ENCODE measurements around the gene ZFAND3. TPM values are rescaled to one million over a fixed set of nuclear protein-coding genes. Genes with fewer than 3 reads are reported as not detected.

Gene ZFAND3
- total and polyA plus RNA-seq, 2 experiments from 2014 or later = 36.5 to 50.0 TPM

DNA sequence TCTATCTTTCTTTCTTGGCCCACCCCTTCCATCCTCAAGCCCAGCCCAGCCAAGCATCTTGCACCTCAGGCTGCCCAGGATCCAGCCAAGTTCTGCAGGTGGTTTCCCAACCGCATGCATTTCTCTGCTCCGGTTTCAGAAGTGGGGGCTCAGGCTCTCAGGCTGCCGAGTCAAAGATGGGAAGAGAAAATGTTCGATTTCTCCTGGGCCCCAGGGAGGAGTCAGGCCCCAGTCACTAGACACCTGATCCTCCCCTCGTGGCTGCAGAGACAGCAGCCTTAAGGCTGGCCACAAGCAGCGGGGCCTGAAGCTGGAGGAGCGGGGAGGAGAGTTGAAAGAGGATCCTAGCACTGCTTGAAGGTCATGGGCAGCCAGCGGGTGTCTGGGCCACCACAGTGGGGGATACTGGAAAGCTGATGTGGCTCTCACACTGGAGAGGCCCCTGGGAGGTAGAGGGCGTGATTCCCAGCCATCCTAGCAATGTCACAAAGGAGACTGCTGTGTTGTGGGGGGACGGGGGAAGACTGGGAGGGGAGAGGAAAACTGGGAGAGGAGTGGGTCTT, 42.2 kb upstream of the ZFAND3 start:
- WGBS (ENCODE audit: low lambda C conversion rate, missing lambda C conversion rate) = 40% methylated on average over 10 of the region's 10 CpGs

DNA sequence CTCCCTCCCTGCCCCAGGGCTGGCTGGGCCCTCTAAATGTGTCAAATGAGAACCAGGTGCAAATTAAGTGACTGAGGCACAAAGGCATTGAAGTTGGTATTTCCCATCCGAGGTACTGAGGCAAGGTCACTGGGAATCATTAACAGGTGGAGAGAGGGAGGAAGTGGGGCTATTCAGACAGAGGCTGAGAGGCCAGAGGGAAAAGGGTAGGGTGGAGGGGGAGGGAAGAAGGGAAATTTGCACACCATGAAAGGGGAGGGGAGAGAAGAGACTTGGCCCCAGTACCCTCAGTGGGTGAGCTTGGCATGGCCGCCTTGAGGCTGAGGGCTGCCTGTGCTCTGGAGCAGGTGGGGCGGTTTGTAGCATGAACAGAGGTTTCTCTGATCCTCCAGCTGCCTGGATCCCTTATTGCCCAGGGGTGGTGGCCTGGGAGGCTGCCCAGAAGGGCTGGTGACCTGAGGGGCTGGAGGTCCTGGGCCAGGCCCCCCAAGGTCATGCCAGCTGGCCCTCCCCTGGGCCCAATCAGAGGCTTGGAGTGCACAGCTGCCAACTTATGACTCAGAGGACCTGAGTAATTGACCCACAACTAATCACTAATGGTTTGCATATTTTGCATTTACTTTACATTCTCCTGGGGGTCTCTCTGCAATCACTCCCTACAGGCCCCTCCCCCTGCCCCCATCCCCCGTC, 40.3 kb upstream of the ZFAND3 start:
- no peaks in the 10 kb centered on the region for H3K36me3 ChIP-seq (replicated peaks; ENCODE audit: insufficient read depth, low read depth)
- H3K79me2 ChIP-seq = no peaks in the 10 kb centered on the region
- TF ChIP-seq, protein P1, sequence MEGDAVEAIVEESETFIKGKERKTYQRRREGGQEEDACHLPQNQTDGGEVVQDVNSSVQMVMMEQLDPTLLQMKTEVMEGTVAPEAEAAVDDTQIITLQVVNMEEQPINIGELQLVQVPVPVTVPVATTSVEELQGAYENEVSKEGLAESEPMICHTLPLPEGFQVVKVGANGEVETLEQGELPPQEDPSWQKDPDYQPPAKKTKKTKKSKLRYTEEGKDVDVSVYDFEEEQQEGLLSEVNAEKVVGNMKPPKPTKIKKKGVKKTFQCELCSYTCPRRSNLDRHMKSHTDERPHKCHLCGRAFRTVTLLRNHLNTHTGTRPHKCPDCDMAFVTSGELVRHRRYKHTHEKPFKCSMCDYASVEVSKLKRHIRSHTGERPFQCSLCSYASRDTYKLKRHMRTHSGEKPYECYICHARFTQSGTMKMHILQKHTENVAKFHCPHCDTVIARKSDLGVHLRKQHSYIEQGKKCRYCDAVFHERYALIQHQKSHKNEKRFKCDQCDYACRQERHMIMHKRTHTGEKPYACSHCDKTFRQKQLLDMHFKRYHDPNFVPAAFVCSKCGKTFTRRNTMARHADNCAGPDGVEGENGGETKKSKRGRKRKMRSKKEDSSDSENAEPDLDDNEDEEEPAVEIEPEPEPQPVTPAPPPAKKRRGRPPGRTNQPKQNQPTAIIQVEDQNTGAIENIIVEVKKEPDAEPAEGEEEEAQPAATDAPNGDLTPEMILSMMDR (IDR thresholded peaks at IDR 0.05; ENCODE audit: poor library complexity) = no peak
- no peak for TF ChIP-seq EZH2phosphoT487 (IDR thresholded peaks at IDR 0.05; ENCODE audit: low read depth, severe bottlenecking, unreplicated experiment)
- no peak for TF ChIP-seq EZH2 (IDR thresholded peaks at IDR 0.05; ENCODE audit: borderline replicate concordance)
- no peak overlapping the region for H3K4me2 ChIP-seq
- no peaks in the 10 kb centered on the region for H3K9me2 ChIP-seq (replicated peaks; ENCODE audit: insufficient read depth)
- no peaks in the 10 kb centered on the region for H3K27me3 ChIP-seq
- no peaks in the 10 kb centered on the region for H4K20me1 ChIP-seq (ENCODE audit: insufficient read depth, poor library complexity, severe bottlenecking)
- H3K4me1 ChIP-seq (ENCODE audit: insufficient read depth) = peaks cover 11% of the 10 kb centered on the region
- H3K27ac ChIP-seq = no peak overlapping the region
- no peak overlapping the region for H3K4me3 ChIP-seq
- no peaks in the 10 kb centered on the region for H3K9me3 ChIP-seq (ENCODE audit: low read depth)
- H2AFZ ChIP-seq = no peak overlapping the region
- 74% methylated on average over 3 of the region's 4 CpGs for WGBS (ENCODE audit: low lambda C conversion rate, missing lambda C conversion rate)
- no peak for DNase-seq (ENCODE audit: low spot score)

More for the DNA sequence above, 42.2 kb upstream of the ZFAND3 start:
- Histone ChIP-seq H4K20me1 (ENCODE audit: insufficient read depth, poor library complexity, severe bottlenecking) (no peaks in the 10 kb centered on the region), H3K4me2 (no peak overlapping the region), H2AFZ (no peak overlapping the region), H3K27ac (no peak overlapping the region), H3K4me3 (no peak overlapping the region), H3K79me2 (no peaks in the 10 kb centered on the region), H3K4me1 (ENCODE audit: insufficient read depth) (no peaks in the 10 kb centered on the region), H3K27me3 (no peaks in the 10 kb centered on the region), H3K36me3 (replicated peaks; ENCODE audit: insufficient read depth, low read depth) (no peaks in the 10 kb centered on the region), H3K9me2 (replicated peaks; ENCODE audit: insufficient read depth) (no peaks in the 10 kb centered on the region), H3K9me3 (ENCODE audit: low read depth) (no peaks in the 10 kb centered on the region)
- DNase-seq (ENCODE audit: low spot score) = no peak
- TF ChIP-seq EZH2 (IDR thresholded peaks at IDR 0.05; ENCODE audit: borderline replicate concordance) (no peak), EZH2phosphoT487 (IDR thresholded peaks at IDR 0.05; ENCODE audit: low read depth, severe bottlenecking, unreplicated experiment) (no peak)
- TF ChIP-seq, protein P1 (IDR thresholded peaks at IDR 0.05; ENCODE audit: poor library complexity) = no peak

DNA sequence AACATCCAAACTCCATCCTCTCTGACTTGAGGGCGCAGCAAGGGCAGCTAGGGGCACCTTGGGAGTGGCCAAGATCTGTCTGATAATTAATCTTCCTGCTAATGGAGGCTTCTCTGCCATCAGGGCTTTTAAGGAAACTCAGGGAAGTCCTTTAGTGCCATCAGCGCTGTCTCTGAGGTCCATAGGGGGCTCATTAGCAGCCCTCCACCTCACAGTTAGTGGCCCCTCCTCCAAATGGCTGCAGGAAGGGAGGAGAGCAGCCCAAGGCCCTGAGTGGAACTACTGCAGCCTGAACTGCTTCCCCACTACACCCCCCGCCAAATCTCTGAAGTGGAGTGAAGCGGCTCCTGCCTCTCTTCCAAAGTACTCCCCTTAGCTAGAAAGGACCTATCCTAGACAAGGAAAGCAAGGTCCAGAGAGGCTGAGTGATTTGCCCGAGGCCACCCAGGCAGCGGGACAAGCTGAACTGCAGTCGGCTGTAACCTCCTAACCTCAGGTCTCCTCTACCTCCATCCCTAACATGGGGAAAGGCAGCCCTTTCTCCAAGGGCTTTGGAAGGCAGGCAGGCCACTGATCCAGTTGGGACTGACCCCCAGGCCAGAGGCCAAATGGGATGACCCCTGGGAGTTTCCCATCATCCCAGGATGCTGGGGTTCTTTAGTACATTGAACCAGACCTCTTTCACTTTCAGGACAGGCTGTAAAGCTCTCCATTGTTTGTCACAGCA, 39.5 kb upstream of the ZFAND3 start:
- no peaks in the 10 kb centered on the region for H3K9me3 ChIP-seq (ENCODE audit: low read depth)
- no peaks in the 10 kb centered on the region for H3K36me3 ChIP-seq (replicated peaks; ENCODE audit: insufficient read depth, low read depth)
- no peak for DNase-seq (ENCODE audit: low spot score)
- TF ChIP-seq EZH2phosphoT487 (IDR thresholded peaks at IDR 0.05; ENCODE audit: low read depth, severe bottlenecking, unreplicated experiment) (no peak), EZH2 (IDR thresholded peaks at IDR 0.05; ENCODE audit: borderline replicate concordance) (no peak)
- TF ChIP-seq, protein P1 (IDR thresholded peaks at IDR 0.05; ENCODE audit: poor library complexity) = no peak
- H3K79me2 ChIP-seq = no peaks in the 10 kb centered on the region
- H3K9me2 ChIP-seq (replicated peaks; ENCODE audit: insufficient read depth) = no peaks in the 10 kb centered on the region
- H4K20me1 ChIP-seq (ENCODE audit: insufficient read depth, poor library complexity, severe bottlenecking) = no peaks in the 10 kb centered on the region
- H3K4me2 ChIP-seq = no peak overlapping the region
- 76% methylated on average over 7 of the region's 7 CpGs for WGBS (ENCODE audit: low lambda C conversion rate, missing lambda C conversion rate)
- H3K4me3 ChIP-seq = no peak overlapping the region
- no peak overlapping the region for H2AFZ ChIP-seq
- H3K27ac ChIP-seq = no peak overlapping the region
- H3K27me3 ChIP-seq = peaks cover 6% of the 10 kb centered on the region
- peaks cover 13% of the 10 kb centered on the region for H3K4me1 ChIP-seq (ENCODE audit: insufficient read depth)

Data from hepatocyte (in vitro differentiated cells).